H1 (cell line): ENCODE results near the gene MXD4. TPM values are rescaled to one million over a fixed set of nuclear protein-coding genes. Genes with fewer than 3 reads are reported as not detected.

Experiments
- POLR2AphosphoS5 ChIP-seq: IDR thresholded peaks from 2 replicates; pipeline ENCODE4 v1.6.1; 2011; ENCODE audit warnings: low read depth, low read length
- polyA plus RNA-seq, 7 experiments: library from polyadenylated mRNA; depleted of rRNA in 3 of 7; stranded (reverse) in 5 of 7; unstranded in 2 of 7; fragments of >200 nt in 5 of 7; fragments of 200-250 nt in 2 of 7; gene quantifications; 1 replicate in 5 of 7; 2 replicates in 1 of 7; 4 replicates in 1 of 7; pipeline versions ENCODE4 v1.2.1 to v1.2.3, GENCODE V29; 2011 to 2013; ENCODE audit warnings: missing spikeins in 2 of 7, mixed read lengths in 2 of 7
- total RNA-seq: library from RNA; stranded (reverse); fragmentation: NEBNext Ultra II Directional; extraction: Animal tissue kit (Norgen Biotek cat#: 25700); gene quantifications from 2 replicates; pipeline ENCODE4 v1.2.1, GENCODE V29; 2021
- TF ChIP-seq, protein P1 (sequence below): fragments of 300-600 bp; sonication (generic); IDR thresholded peaks from 2 replicates; pipeline ENCODE4 v1.7.1; 2012; ENCODE audit warnings: low read length, moderate library complexity, mild to moderate bottlenecking, inconsistent platforms; ENCODE audit not compliant: insufficient replicate concordance
- TF ChIP-seq, protein P2 (sequence below): IDR thresholded peaks from 2 replicates; pipeline ENCODE4 v1.6.1; 2012; ENCODE audit warnings: low read length, inconsistent platforms
- TF ChIP-seq, protein P3 (sequence below), 3 experiments: IDR thresholded peaks; 1 replicate in 2 of 3; 2 replicates in 1 of 3; pipeline versions ENCODE4 v1.5.1 to v1.6.1; 2011; ENCODE audit warnings: low read length in 3 of 3, mild to moderate bottlenecking in 3 of 3, inconsistent platforms in 2 of 3, low read depth in 1 of 3, moderate library complexity in 1 of 3; ENCODE audit not compliant: insufficient read depth in 1 of 3; ENCODE audit errors: control extremely low read depth in 1 of 3

MXD4 gene
- total and polyA plus RNA-seq, 2 of the 8 experiments (the other 6 are each of a cell fraction or from before 2014, with no cell fraction given), result 18.0 to 20.8 TPM

DNA sequence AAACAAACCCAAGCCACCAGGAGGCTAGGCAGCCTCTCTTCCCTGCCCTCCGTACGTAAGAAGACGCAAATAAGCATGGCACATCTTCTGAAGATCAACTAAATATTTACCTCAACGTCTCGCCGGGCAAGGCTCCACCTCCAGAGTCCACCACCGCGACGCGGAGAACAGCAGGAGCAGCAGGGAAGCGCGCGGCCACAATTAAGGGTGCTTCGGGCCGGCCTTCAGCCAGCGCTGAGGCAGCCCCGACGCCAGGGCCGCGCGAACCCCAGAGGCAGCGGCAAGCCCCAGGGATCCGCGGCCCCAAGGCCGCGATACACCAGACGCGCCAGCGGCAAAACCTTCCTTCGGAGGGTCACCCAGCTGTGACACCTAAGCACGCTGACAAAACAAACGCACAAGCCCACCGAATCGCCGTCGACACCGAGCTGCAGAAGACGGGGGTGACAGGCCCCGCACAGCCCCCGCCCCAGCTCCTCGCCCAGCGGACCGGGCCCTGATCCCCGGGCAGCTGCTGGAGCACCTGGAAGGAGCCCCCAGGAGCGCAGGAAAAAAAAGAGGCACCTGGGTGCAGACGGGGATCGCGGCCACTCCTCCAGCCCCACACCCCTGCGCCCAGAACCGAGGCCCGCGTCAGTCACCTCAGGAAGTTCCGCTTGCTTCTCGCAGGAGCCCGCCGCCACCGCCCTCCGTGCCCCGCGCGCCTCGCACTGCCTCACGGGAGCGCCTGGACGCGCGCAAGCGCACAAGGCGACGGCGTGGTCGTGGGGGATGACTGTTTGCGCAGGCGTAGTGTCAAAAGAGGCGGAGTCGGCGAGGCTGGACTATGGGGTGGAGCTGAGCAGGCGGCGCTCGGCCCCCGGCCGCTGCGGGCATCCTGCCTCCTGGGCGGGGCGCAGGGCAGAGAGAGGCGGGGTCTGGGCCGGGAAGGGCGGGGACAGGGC is 20.2 kb downstream of the MXD4 start, which contains the start of the genes HAUS3 and POLN (continued):
- TF ChIP-seq, protein P1, sequence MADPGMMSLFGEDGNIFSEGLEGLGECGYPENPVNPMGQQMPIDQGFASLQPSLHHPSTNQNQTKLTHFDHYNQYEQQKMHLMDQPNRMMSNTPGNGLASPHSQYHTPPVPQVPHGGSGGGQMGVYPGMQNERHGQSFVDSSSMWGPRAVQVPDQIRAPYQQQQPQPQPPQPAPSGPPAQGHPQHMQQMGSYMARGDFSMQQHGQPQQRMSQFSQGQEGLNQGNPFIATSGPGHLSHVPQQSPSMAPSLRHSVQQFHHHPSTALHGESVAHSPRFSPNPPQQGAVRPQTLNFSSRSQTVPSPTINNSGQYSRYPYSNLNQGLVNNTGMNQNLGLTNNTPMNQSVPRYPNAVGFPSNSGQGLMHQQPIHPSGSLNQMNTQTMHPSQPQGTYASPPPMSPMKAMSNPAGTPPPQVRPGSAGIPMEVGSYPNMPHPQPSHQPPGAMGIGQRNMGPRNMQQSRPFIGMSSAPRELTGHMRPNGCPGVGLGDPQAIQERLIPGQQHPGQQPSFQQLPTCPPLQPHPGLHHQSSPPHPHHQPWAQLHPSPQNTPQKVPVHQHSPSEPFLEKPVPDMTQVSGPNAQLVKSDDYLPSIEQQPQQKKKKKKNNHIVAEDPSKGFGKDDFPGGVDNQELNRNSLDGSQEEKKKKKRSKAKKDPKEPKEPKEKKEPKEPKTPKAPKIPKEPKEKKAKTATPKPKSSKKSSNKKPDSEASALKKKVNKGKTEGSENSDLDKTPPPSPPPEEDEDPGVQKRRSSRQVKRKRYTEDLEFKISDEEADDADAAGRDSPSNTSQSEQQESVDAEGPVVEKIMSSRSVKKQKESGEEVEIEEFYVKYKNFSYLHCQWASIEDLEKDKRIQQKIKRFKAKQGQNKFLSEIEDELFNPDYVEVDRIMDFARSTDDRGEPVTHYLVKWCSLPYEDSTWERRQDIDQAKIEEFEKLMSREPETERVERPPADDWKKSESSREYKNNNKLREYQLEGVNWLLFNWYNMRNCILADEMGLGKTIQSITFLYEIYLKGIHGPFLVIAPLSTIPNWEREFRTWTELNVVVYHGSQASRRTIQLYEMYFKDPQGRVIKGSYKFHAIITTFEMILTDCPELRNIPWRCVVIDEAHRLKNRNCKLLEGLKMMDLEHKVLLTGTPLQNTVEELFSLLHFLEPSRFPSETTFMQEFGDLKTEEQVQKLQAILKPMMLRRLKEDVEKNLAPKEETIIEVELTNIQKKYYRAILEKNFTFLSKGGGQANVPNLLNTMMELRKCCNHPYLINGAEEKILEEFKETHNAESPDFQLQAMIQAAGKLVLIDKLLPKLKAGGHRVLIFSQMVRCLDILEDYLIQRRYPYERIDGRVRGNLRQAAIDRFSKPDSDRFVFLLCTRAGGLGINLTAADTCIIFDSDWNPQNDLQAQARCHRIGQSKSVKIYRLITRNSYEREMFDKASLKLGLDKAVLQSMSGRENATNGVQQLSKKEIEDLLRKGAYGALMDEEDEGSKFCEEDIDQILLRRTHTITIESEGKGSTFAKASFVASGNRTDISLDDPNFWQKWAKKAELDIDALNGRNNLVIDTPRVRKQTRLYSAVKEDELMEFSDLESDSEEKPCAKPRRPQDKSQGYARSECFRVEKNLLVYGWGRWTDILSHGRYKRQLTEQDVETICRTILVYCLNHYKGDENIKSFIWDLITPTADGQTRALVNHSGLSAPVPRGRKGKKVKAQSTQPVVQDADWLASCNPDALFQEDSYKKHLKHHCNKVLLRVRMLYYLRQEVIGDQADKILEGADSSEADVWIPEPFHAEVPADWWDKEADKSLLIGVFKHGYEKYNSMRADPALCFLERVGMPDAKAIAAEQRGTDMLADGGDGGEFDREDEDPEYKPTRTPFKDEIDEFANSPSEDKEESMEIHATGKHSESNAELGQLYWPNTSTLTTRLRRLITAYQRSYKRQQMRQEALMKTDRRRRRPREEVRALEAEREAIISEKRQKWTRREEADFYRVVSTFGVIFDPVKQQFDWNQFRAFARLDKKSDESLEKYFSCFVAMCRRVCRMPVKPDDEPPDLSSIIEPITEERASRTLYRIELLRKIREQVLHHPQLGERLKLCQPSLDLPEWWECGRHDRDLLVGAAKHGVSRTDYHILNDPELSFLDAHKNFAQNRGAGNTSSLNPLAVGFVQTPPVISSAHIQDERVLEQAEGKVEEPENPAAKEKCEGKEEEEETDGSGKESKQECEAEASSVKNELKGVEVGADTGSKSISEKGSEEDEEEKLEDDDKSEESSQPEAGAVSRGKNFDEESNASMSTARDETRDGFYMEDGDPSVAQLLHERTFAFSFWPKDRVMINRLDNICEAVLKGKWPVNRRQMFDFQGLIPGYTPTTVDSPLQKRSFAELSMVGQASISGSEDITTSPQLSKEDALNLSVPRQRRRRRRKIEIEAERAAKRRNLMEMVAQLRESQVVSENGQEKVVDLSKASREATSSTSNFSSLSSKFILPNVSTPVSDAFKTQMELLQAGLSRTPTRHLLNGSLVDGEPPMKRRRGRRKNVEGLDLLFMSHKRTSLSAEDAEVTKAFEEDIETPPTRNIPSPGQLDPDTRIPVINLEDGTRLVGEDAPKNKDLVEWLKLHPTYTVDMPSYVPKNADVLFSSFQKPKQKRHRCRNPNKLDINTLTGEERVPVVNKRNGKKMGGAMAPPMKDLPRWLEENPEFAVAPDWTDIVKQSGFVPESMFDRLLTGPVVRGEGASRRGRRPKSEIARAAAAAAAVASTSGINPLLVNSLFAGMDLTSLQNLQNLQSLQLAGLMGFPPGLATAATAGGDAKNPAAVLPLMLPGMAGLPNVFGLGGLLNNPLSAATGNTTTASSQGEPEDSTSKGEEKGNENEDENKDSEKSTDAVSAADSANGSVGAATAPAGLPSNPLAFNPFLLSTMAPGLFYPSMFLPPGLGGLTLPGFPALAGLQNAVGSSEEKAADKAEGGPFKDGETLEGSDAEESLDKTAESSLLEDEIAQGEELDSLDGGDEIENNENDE, result no peak
- TF ChIP-seq, protein P2, sequence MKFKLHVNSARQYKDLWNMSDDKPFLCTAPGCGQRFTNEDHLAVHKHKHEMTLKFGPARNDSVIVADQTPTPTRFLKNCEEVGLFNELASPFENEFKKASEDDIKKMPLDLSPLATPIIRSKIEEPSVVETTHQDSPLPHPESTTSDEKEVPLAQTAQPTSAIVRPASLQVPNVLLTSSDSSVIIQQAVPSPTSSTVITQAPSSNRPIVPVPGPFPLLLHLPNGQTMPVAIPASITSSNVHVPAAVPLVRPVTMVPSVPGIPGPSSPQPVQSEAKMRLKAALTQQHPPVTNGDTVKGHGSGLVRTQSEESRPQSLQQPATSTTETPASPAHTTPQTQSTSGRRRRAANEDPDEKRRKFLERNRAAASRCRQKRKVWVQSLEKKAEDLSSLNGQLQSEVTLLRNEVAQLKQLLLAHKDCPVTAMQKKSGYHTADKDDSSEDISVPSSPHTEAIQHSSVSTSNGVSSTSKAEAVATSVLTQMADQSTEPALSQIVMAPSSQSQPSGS, result no peak
- TF ChIP-seq, protein P3, sequence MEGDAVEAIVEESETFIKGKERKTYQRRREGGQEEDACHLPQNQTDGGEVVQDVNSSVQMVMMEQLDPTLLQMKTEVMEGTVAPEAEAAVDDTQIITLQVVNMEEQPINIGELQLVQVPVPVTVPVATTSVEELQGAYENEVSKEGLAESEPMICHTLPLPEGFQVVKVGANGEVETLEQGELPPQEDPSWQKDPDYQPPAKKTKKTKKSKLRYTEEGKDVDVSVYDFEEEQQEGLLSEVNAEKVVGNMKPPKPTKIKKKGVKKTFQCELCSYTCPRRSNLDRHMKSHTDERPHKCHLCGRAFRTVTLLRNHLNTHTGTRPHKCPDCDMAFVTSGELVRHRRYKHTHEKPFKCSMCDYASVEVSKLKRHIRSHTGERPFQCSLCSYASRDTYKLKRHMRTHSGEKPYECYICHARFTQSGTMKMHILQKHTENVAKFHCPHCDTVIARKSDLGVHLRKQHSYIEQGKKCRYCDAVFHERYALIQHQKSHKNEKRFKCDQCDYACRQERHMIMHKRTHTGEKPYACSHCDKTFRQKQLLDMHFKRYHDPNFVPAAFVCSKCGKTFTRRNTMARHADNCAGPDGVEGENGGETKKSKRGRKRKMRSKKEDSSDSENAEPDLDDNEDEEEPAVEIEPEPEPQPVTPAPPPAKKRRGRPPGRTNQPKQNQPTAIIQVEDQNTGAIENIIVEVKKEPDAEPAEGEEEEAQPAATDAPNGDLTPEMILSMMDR (IDR thresholded peaks at IDR 0.05; ENCODE audit: control extremely low read depth in 1 of 3, insufficient read depth in 1 of 3, low read depth in 1 of 3, low read length in 3 of 3), result 0 out of 4 replicates have a peak, but pooled peaks of 1 of the 3 experiments have one; percentile 4
- no peak for TF ChIP-seq POLR2AphosphoS5
